SIG-M5 (cell line): ENCODE results near the gene ASCL2.

Experiments
- DNase-seq: peaks from one replicate; lab custom pipeline; 2025; lab: John Stamatoyannopoulos, UW

ASCL2 gene

DNA sequence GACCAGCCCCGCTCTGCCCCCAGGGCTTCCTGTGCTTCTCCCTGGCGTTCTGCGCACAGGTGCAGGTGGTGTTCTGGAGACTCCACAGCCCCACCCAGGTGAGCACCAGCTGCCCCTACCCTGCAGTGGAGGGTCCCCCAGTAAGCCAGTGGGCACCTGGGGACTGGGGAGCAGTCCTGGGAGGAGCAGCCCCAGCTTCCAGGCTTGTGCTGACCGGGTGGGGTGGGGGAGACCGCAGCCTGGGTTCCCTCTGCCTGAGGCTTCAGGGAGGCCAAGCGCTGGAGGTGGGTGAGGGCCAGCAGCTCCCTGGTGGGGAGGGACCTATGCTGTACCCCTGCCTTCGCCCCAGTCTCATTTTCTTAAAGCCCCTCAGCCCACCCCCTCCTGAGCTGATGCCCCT lies 38.3 kb upstream of the ASCL2 start:
- DNase-seq: no peak

DNA sequence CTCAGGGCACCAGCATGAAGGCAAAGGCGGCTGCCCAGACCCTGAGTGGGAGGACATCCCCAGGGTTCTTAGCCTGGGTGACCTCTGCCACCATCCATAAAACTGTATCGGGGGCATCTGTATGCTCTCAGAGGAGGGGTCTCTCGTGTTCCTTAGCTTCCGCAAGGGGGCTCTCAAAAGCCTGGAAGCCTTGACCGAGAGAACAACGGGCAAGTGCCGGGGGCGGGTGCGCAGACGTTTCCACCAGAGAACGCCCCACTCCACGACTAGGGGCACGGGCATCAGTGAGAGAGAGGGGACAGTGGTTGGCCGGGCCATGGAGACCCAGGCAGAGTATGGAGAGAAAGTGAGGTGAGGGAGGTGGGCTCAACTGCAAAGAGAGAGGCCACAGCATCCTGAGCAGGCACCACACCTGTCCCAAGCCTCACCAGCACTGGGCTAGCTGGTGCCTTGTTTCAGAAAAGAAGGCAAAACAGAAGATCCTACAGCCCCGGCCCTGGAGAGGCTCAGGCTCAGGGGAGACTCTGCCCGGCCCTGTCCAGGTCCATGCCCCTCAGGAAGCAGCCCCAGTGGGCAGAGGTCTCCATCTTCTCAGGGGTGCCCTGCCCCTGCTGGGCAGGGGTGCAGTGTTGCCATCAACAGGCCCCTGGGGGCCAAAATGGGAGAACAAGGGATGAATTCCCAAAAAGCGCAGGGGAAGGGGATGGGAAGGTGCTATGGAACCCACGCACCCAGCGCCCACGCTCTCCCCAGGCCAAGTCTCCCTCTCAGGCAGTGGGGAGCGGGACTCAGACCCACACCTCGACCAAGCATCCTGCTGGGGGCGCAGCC lies 37.3 kb upstream of the ASCL2 start:
- DNase-seq: no peak

DNA sequence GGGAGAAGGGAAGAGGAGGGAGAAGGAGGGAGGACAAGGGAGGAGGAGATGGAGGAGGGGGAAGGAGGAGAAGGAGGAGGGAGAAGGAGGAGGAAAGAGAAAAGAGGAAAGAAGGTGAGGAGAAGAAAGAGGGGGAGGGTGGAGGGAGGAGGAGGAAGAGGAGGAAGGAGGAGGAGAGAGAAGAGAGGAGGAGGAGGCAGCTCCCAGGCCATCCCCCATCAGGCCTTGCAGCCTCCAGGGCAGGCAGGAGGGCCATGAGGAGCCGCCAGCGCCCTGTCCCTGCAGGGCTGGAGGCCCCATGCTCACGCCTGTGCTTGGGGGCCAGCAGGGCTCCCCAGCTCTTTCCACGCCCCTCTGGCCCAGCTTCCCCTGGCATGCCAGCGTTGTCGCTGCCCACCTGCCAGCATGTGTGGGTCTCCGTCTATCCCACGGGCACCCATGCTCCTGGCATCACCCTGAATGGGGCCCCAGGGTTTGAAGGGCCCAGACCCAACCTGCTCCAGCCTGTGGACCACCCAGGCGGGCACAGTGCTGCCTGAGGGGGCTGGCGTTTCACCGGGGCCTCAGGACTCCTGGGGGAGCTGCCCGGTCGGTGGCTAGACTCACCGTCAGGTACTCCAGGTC lies 36.6 kb upstream of the ASCL2 start:
- DNase-seq: no peak

DNA sequence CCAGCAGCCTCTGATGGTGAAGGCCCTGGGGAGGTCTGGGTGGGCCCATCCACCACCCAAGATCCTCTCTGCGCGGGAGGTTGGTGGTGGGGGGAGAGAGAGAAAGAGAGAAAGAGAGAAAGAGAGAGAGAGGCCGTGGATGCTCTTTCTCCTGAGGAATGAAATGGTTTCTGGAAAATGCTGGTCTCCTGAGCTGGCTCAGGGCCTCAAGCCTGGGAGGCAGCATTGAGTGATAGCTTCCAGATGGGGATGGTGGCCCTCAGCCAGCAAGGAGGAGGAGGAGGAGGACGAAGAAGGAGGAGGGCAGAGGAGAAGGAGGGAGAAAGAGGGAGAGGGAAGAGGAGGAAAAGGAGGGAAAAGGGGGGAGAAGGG lies 36.0 kb upstream of the ASCL2 start:
- no peak for DNase-seq

DNA sequence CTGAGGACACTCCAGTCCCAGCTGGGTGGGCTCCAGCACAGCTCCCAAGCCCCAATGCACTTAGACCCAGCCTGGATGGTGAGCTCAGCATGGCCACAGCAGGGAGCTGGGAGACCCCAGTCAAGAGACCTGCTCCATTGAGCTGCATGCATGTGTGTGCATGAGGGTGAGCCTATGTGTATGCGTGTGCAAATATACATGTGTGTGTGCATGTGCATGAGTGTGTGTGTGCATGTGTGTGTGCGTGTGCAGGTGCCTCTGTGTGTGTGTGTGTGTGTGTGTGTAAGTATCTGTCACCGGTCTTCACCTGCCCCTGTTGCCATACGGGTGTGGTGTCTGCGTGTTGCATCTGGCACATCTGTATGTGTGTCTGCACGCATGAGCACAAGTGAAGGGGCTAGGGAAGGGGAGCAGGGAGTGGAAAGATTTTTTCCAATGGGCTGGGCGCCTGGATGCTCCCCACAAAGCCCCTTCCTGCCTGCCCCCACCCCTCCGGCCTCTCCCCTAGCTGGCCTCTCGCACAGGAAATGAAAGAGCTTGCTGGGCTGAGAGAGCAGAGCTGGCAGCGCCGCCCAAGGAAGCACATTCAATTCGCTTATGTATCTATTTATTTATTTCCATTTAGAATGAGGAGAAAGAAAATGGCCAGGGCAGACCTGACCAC lies 35.5 kb upstream of the ASCL2 start:
- no peak for DNase-seq

DNA sequence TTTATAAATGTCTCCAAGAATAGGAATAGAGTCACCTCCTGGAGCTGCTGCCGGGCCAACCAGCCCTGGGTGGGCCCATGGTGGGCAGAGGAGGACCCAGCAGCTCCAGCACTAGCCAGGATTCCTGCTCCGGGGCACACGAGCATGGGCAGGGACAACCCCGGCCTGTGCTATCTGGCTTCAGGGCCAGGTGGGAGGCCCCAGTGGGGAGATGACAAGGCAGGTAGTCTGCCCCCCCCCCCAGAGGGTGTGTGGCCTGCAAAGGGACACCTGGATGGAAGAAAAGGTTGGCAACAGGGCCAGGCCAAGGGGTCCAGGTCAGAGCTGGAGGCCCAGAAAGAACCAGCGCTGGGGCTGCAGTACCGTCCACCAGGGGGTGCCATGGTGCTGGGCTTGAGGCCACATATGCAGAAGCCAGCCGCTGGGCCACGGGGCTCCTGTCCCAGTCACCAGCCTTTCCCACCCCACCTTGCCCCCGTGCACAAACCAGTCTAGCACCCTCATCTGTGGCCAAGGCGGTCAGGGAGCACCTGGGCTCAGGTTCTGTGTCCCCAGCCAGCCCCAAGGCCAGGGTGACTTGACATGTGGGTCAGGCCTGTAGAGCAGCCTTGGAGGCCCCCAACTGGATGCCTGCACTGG lies 34.9 kb upstream of the ASCL2 start:
- DNase-seq: no peak

DNA sequence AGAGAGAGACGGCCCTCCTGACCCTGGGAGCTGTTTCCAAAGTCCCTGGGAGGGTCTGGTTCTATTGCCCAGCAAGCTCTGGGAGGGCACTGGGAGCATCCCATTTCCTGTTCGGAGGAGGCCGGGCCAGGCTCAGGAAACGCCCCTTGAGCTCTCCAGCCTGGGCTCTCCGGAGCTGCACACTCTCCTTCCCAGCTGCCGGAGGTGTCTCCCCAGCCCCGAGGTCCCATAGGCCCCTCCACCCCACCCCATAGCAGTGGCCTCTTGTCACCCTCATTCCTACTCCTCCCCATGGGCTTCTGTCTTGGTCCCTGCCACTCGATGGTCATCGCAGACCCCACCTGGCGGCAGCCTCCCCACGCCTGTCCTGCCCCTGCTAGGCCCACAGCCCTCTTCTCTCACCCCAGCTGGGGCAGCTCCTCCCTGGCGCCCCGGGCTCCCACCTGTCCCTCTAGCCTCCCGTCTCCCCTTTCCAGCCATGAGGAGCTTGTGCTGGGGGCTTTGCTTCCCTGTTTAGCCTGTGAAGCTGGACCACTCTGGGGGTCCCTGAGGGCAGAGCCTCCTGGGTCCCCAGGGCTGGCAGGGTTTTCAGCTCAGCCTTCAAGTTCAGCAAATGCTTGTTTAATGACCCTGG lies 34.2 kb upstream of the ASCL2 start:
- DNase-seq: no peak

DNA sequence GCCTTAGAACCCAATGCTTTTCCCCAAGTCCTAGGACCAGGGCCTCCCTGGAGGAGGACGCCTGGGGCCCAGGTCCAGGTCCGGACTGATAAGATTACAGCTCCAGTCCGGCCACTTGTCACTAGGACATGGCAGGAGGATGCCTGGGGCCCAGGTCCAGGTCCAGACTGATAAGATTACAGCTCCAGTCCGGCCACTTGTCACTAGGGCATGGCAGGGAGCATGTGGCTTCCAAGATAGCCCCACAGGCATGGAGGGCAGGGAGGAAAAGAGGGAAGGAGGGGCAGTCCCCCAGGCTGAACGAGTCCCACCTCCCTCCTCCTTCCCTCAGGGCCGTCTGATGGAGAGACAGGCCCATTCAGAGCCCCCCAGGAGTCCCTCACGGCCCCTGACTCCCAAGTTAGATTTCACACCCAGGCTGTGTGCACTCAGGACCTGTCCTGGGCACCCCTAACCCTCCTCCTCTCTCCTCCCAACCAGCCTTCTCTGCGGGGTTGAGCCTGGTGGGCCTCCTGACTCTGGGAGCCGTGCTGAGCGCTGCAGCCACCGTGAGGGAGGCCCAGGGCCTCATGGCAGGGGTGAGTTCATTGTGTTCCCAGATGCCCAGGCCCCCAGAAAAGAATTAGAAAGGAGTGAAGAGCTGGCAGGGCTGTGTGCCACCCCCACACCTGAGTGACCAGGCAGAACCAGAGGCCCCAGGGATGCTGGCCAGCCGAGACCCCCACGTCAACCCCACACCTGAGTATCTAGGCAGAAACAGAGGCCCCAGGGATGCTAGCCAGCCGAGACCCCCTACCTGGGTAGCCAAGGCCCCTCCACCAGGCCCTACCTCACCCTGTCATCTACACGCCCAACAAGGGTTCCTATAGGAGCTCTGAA lies 33.5 kb upstream of the ASCL2 start:
- DNase-seq: no peak

DNA sequence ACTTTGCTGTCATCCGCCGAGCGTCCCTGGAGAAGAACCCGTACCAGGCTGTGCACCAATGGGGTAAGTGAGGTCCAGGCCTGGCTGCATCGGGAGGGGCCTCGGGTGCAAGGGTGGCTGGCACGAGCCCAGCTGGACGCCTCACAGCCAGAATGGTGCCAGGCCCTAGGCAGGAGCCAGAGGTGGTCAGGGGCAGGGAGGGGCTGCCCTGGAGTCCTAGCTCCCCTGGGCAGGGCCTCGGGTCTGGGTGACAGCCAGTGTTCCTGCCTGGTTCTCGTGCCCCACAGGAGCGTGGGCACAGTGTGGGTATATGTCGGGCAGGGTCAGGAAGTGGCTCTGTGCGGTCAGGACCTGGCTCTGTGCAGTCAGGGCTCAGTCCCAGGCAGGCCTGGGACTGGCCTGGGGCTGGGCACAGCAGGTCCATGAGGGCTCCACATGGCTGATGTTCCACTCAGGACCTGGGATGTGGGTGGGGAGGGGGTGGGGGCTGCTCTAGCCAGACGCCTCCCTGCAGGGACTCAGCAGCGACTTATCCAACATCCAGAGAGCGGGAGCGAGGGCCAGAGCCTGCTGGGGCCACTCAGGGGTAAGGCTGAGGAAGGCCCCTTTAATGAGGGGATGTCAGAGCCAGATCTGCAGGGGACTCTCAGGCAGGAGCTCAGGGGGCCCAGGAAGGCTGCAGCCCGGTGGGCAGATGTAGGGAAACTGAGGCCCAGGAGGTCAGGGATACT lies 32.7 kb upstream of the ASCL2 start:
- no peak for DNase-seq

DNA sequence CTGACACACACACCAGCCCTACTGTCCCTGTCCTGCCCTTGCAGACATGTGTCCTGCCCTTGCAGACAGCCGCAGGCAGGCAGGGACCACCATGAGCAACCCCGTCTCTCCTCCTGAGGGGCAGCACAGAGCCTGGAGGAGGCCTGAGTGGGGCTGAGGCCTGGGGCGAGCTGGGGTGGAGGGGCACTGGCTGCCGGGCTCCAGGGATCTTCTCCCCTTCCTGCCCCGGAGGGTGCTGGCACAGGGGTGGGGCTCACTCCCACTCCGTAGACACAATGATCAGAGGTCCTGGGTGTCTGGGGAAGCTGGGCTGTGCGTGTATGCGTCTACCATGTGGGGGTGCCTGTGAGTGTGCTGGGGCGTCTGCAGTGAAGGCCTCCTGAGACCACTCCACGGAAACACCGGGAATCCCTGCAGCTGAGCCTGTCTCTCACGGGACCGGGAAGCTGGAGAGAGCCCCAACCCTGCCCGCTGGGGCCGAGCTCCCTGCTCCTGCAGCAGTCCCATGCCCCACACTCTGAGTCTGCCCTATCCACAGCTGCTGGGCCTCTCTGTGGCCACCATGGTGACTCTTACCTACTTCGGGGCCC lies 32.0 kb upstream of the ASCL2 start:
- DNase-seq: no peak

DNA sequence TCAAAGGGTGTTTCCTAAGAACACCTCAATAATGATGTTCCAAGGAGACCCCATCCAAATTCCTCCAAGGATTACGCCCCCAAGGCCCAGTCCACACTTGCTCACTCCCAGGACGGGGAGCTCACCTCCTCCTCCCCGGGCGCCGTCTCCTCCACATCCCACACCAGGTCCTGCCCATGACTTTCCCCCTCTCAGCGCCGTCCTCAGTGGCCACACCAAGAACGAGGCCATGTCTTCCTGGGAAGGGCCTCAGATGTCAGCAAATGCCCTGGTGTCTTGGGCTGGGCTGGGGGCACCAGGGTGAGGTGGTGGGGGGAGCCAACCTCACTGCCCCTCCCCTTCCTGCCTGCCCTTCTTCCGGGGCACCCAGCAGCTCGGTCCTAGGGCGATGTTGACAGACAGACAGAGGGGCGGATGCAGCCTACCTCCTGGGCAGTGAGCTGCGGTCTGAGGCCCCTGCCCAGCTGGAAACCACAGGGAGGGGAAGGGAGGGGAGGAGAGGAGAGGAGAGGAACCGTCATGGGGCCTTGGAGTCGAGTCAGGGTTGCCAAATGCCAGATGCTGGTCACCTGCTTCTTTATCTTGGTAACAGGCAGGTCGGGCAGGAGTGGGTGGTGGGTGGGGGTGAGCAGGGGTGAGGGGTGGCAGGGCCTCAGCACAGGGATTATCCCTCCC lies 31.4 kb upstream of the ASCL2 start, which contains the start of the genes C11orf21 and TSPAN32:
C11orf21 (minus strand) TSS at position 288 of the 675 bp plus-strand sequence; CDS start at position 178, 110 bp downstream.
TSPAN32 (plus strand) TSS at position 383 of the 675 bp plus-strand sequence; CDS start at position 520, 137 bp downstream.
- DNase-seq: peak; percentile 38

DNA sequence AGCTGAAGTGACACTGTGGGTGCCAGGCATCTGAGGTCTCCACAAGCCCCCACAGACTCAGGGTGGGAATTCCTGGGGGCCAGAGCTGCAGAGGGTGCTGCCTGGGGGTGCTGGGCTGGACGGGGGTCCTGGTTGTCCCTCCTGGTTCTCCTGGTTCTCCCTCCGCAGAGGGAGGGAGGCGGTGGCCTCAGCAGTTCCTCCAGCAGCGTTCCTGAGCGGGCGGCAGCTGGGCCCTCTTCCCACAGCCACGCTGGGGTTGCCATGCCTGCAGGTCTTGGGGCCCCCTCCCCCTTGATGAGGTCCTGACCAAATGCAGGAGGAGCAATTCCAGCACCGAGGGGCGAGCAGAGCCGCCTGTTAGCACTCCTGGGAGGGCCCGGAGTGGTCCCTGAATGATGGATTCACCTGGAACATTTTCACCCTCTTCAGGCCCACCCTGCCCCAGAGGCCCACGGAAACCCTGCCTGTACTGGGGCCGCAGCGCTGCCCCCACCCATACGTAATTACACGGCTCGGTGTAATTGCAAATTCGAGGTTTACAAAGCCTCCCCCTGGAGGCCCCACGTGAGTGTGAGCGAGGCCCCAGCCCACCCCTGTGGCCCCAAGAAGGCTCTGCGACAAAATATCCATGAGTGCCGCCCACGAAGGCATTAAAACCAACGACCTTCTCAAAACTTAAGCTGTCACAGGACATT lies 30.7 kb upstream of the ASCL2 start:
- DNase-seq: no peak

DNA sequence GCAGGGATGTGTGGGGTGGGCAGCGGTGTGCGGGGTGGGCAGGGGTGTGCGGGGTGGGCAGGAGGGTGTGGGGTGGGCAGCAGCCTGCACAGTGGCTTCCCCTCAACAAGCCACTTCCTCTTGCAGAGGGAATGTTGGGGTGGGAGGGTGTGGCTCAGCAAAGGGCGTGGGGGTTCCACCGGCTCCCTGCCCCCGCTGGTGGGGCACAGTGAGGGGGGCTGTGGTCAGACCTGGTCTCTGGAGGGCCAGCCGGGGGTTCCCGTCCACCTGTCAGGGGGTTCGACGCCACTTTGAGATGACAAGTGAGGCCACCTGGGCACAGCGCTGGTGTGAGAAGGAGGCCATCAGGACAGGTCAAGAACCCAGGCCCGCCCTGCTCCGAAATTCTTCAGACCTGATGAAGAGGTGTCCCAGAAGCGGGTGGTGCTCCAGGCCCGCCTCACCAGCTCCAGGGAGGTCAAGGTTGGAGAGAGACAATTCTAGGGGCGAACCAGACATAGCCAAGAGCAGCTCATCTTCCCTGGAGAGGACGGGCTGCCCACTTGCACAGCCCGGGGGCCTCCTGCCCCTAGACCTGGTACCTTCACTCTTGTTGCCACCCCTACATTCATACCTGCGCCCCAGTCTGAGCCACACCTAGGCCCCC lies 30.0 kb upstream of the ASCL2 start:
- no peak for DNase-seq

DNA sequence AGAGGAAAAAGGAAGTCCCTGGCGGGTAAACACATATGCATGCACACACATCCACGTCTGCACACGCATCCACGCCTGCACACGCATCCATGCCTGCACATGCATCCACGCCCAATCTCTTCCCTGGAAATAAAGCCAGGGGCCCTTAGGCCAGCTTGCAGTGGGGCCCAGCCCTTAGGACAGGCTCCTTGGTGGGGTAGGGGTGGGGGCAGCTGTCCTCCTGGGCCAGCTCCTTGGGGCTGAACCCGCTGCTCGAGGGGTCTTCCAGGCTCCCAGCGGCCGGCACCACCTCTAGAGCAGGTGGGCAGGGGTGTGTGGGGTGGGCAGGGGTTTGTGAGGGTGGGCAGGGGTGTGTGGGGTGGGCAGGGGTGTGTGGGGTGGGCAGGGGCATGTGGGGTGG lies 29.4 kb upstream of the ASCL2 start:
- no peak for DNase-seq

DNA sequence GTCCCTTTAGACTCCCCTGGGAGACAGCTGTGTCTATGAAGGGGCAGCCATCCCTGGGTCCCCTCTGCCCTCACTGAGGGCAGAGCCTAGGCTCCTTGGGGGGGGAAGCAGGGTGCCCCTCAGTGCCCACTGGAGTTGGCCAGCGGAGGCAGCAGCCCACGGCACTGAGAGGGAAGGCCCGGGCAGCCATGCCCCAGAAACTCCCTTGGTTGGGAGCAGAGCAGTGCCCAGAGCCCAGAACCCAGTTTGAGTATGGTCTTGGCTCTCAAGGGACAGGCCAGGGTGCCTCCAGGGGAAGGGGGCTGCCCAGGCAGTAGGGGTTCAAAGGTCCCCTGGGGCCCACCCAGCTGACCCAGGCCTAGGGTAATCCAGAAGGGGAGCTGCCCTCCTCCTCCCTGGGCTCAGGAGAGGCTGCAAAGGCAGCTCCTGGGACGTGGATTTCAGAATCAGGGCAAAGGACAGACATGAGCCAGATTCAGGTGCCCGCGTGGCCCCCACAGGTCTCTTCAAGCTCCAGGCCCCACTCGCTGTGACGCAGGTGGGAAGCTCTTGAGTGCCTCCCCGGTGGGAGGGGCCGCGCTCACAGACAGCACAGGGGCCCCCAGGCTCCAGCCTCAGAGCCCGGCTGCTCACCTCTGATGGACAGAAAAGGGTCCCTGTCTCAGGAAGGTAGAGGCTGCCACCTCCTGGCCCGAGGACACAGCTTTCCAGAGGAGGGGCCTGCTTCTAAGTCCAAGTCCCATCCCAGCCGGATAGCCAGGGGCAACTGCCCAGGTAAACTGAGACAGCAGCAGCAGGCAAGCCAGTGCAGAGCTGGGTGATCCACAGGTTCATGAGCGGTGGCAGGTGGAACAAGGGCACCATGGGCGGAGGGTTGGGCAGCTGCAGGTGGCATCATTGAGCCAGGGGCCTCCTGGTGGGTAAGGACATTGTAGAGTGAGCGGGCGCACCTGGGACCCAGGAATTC lies 28.7 kb upstream of the ASCL2 start:
- no peak for DNase-seq

DNA sequence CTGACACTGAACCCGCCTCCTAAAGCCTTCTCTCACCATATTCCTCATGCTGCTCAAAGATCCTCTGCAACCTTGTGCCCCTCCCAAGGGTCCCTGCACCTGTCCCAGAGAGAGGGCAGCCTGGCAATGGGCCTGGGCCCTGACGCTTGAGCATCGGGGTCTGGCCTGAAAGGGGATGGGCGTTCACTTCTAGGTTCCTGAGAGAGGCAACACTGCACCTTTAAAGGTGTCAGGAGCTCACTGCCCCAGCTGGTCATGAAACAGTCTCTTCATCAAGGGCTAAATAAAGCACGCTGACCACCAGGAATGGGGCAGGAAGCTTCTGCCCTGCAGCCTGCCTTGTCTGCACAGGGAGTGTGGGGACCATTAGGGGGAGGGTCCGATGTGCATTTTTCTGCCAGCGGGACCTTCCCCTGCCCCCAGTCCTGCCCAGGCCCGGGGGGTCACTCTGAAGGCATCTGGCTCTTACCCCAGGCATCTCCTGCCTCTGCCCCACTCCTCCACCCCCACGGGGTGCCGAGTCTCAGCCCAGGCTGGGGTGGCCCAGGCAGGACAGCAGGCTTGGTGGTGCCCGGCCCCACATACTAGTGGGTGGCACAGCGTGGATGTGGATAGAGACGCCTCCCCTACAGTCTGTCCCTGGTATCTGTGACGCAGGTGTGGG lies 27.9 kb upstream of the ASCL2 start:
- no peak for DNase-seq
